Measurements from ENCODE around the gene PTGER3.
"Not testable (repeated sequence)": the region's sequence is repeated elsewhere in the genome, so short reads cannot be mapped to it uniquely, and the experiment has no call there.

Gene PTGER3

DNA sequence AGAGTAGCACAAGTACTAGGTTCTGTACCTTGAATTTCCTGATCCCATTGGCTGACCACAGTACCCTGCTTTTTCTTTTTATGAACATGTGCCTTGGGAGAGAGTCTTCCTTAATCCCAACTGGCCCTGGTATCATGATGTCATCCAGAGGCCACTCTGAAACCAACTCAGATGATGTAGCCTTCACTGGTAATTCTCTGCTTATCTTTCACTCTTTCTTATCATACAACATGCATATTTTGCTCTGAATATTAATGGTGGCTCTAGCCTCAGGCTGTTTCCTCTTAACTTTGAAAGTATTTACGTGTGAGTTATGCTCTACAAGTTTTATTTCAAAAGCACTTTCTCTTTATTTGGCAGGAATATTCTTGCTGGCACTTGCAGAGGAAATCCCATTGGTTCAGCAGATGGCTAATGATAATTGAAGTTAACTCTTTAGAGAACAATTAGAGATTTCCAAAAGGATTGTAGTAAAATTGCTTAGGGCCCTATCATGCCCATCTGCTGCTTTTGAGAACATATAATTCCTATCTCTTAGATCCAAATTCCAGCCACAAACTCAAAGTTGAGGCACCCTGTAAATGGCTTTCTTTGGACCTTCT, 86.1 kb downstream of the PTGER3 start:
- no peak for DNase-seq (ENCODE audit: low spot score)
- Histone ChIP-seq H3K4me3 (no peak overlapping the region), H3K27ac (no peak overlapping the region)
- TF ChIP-seq CTCF (IDR thresholded peaks at IDR 0.05), result no peak

- no peak for DNase-seq (ENCODE audit: low spot score)
- Histone ChIP-seq H3K4me3 (no peak overlapping the region), H3K27ac (no peak overlapping the region)
- TF ChIP-seq CTCF (IDR thresholded peaks at IDR 0.05), result no peak
Observed at GRCh38 chr1:70948396-70949017, 99.1 kb downstream of the PTGER3 start.

GRCh38 chr1:70947835-70948234, 99.8 kb downstream of the PTGER3 start:
- H3K4me3 ChIP-seq, result no peak overlapping the region
- H3K27ac ChIP-seq, result no peak overlapping the region
- DNase-seq (ENCODE audit: low spot score), result no peak
- TF ChIP-seq CTCF (IDR thresholded peaks at IDR 0.05), result no peak

DNA sequence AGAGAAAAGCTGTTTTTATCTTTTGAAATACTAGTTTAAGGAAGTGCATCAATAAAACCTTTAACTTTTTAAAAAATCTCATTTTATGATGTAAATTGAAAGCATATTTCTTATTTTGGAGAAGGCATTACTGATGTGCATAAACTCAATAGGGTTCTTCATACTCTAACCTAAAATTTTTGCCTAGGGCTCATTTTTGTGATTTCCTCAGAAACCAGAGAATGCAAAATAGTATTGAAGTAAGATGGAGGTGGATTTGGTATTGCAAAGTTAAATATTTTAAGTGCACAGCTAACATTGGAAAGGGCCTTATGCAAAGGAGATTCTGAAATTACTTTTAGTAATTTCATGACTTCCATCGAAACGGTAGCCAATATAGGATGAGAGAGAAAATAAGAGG, 101.9 kb downstream of the PTGER3 start:
- H3K4me3 ChIP-seq, result no peak overlapping the region
- DNase-seq (ENCODE audit: low spot score), result no peak
- no peak for TF ChIP-seq CTCF (IDR thresholded peaks at IDR 0.05)
- no peak overlapping the region for H3K27ac ChIP-seq

DNA sequence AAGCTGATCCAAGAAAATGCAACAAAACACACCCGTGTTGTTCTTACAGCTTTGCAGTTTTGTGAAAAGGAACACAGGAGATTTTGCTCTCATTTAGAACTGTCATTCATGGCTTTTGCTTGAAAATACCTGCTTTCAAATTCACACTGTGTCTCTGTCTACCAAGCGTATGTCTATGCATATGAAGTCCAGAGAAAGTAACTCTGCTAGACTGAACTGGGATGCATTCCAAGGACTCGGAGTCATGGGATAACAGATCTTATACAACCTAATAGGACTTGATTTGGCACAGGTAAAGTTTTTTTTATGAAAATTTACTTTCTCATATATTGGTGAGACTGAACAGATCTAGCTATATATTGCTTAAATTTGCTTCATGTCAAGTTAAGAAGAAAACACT, 102.4 kb downstream of the PTGER3 start:
- Histone ChIP-seq H3K27ac (no peak overlapping the region), H3K4me3 (no peak overlapping the region)
- TF ChIP-seq CTCF (IDR thresholded peaks at IDR 0.05), result no peak
- DNase-seq (ENCODE audit: low spot score), result no peak

GRCh38 chr1:70941563-70941962, 106.1 kb downstream of the PTGER3 start:
- no peak for DNase-seq (ENCODE audit: low spot score)
- Histone ChIP-seq H3K4me3 (no peak overlapping the region), H3K27ac (no peak overlapping the region)
- no peak for TF ChIP-seq CTCF (IDR thresholded peaks at IDR 0.05)

- not testable (repeated sequence) for H3K4me3 ChIP-seq; H3K27ac ChIP-seq; DNase-seq (ENCODE audit: low spot score)
Observed at GRCh38 chr1:70940398-70940797, 107.2 kb downstream of the PTGER3 start.

Measured in coronary artery (tissue), 2 donors.